Measurements from ENCODE around the gene DNAJC18.
"Not testable (repeated sequence)": the region's sequence is repeated elsewhere in the genome, so short reads cannot be mapped to it uniquely, and the experiment has no call there.

Gene DNAJC18

GRCh38 chr5:139460455-139460854 is 21.1 kb upstream of the DNAJC18 start:
- no peak for DNase-seq

- DNase-seq = no peak
These were observed 20.2 kb upstream of the DNAJC18 start for GRCh38 chr5:139459451-139459934.

- no peak for DNase-seq
These were observed 19.5 kb upstream of the DNAJC18 start for GRCh38 chr5:139458580-139459407.

GRCh38 chr5:139457653-139458306 is 18.5 kb upstream of the DNAJC18 start:
- no peak for DNase-seq

DNA sequence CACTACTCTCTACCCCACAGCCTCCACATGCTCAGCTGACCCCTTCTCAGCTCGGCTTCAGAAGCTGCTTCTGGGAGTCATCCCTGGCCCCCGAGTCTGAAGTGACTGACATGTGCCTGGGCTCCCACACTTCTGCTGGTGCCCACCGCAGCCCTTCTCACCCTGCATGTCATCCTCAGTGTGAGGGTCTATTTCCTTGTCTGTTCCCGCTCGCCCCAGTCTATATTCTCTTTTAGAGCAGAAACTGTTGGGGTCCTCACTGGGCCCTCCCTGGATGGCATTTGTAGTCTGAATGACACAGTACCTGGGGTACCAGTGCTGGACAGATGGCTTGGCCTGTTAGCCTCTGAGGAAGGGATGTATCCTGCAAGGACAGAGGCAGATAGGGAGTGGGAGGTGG is 17.9 kb upstream of the DNAJC18 start:
- no peak for DNase-seq

DNA sequence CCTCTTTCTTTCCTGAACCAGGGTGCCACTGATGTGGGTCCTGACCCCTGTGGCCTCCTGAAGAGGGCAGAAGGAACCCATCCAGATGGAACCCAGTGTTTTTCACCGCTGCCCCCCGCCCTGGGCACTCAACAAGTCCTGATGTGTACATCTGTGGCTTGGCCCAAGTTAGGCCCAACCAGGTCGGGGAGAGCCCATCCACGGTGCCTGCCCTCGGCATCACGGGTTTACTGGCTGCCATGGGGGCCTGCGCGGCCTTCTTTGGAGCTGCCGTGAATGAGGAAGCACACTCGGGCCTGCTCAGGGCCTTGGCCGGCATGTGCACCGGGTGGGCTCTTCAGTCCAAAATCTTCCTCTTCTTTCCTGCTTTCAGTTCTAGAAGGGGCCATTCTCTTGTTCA is 17.5 kb upstream of the DNAJC18 start:
- DNase-seq = no peak

- DNase-seq = no peak
These were observed 15.4 kb upstream of the DNAJC18 start for GRCh38 chr5:139454568-139455290.

- DNase-seq = no peak
These were observed 14.6 kb upstream of the DNAJC18 start for GRCh38 chr5:139453683-139454567.

GRCh38 chr5:139451878-139452660 is 12.7 kb upstream of the DNAJC18 start:
- DNase-seq = no peak

GRCh38 chr5:139451176-139451575 is 11.9 kb upstream of the DNAJC18 start:
- no peak for DNase-seq

GRCh38 chr5:139446956-139447779 is 7.8 kb upstream of the DNAJC18 start:
- DNase-seq = no peak

DNA sequence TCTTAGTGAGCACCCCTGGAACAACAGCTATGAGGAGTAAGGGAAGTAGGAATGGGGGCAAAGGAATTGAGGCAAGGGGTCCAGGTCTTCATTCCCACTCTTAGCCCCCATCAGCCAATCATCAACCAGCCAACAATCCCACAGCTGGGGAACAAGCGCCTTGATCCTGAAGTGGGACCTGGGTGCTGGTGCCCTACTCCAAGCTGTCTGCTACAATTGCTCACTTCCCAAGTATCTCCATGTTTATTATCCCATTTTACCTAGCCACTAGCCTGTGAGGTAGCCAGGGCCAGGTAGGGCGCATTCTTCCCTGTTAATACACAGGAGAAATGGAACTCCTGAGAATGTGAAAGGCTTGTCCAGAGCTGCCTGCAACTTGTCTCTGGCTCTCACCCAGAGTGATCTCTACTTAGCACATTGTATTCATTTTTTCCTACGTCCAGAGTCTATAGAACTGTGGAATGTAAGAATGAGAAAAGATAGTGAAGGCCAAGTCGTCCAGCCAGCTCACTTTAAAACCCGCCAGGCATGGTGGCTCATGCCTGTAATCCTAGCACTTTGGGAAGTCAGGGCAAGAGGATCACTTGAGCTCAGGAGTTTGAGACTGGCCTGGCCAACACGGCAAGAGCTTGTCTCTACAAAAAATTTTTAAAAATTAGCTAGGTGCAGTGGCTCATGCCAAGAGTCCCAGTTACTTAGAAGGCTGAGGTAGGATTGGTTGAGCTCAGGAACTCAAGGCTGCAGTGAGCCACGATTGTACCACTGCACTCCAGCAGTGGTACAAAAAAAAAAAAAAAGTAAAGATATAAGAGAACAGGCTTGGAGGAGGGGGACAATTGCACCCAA is 6.2 kb upstream of the DNAJC18 start:
- no peak for DNase-seq

DNA sequence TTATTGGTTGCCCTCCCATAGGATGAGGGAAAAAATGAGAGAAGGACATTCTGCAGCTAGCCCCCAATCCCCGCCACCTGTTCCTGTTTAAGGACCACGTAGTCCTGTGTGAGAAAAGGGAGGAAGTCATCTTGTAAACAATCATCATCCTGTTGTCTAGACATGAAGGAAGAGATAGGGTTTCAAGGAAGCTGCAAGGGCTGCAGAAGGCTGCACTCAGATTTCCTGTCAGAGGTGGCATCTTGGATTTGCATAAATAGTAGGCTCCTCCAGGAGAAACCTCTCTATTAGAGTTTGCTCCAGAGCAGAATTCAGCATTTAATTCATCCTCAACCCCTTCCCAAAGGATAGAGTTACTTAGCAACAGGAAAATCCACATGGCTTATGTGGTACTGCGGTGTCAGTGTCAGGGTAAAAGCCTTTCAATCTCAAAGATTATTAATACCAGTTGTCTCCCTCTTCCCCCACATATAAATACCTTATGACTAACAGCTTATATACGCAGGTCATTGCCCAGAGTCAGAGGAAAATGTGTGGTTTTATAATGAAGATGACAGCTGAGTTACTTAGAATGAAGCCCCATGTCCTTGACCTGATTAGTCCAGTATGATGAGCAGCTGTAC is 4.6 kb upstream of the DNAJC18 start:
- DNase-seq = no peak

DNA sequence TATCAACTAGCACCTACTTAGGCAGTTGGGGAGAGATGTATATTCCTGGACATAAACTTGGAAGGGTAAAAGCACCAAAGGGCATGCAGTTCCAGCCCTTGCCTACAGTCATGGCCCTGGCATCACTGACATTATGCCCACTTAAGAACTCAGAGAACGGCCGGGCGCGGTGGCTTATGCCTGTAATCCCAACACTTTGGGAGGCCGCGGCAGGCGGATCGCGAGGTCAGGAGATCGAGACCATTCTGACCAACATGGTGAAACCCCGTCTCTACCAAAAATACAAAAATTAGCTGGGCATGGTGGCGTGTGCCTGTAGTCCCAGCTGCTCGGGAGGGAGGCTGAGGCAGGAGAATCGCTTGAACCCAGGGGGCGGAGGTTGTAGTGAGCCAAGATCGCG is 1.1 kb upstream of the DNAJC18 start:
- not testable (repeated sequence) for DNase-seq

DNA sequence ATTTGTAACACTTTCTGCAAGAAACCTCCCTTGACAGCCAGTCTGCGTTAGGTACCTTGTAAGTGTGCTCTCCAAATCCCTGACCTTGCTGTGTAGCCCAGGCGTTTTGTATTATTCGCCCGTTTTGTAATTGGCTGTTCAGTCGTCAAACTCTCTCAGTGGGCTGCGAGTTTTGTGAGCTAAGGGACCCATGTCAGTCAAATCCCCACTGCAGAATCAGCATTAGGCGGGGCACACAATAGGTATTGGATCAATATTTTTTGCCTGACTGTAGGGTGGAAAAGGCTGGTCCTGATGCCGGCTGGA is 665 bp downstream of the DNAJC18 start:
- DNase-seq = no peak

DNA sequence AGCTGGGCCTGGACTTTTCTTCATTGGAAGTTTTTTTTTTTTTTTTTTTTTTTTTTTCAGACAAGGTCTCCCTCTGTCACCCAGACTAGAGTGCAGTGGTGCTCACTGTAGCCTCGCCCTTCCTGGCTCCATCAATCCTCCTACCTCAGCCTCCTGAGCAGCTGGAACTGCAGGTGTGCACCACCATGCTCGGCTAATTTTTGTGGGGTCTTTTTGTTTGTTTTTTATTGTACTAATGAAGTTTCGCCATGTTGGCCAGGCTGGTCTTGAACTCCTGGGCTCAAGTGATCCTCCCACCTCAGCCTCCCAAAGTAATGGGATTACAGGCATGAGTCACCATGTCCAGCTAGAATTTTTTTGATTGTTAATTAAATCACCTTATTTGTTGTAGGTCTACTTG is 3.6 kb downstream of the DNAJC18 start:
- DNase-seq = no peak

- DNase-seq = no peak
These were observed 7.6 kb downstream of the DNAJC18 start for GRCh38 chr5:139431706-139432105.

GRCh38 chr5:139430015-139430414 is 9.3 kb downstream of the DNAJC18 start:
- no peak for DNase-seq

DNA sequence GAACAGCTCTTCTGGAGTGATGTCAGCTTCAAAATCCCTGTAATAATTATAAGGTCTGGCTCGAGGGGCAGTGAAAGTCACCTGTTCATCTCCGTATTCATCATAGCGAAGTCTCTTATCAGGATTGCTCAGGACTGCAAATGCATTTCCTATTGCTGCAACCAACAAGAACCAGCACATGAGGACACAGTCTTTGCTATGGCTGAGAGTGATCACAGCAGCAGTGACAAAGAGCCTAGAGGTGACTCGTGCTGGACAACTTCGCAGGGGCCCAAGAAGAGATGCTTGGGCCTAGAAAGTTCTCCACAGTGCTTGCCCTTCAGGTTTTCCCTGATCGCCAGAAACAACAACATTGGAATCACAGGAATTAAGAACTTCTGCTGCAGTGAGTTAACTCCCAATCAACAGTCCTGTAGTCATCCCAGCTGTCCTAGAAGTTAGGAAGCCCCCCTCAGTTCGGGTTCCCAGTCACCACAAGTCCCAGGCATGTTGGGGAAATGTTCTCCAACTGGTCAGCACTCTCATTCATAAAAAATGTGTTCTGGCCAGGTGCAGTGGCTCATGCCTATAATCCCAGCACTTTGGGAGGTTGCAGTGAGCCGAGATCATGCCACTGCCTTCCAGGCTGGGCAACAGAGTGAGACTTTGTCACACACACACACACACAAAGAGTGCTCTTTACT is 13.0 kb downstream of the DNAJC18 start:
- no peak for DNase-seq
